Activated CD8-positive, alpha-beta memory T cell treated with anti-CD3 and anti-CD28 coated beads, Interleukin-2, amount 50 U/mL, for 24 hours (primary cell): ENCODE data around the gene ZNF689.
"Not testable (repeated sequence)": the region's sequence is repeated elsewhere in the genome, so short reads cannot be mapped to it uniquely, and the experiment has no call there.

Experiments
- DNase-seq: peaks from one replicate; pipeline ENCODE4 v3.0.0-alpha.2; 2020; ENCODE audit errors: extremely low read depth

Gene ZNF689

DNA sequence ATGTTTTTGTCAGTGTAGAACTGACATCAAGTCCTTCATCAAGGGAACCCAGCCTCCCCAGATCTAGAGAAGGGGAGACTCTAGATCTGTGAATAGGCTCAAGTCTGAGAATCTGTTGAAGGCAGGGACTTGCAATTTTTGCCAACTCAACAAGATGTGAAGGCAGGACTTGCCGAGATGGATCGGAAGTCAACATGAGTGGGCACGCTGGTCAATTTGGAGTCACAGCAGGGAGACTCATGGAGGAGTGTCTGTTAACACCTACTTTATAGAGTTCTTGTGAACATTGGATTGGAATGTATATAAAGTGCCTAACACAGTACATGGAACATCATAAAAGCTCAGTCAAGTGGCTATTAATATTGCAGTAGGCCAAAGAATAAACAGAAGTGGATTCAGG is 10.0 kb downstream of the ZNF689 start:
- no peak for DNase-seq

GRCh38 chr16:30592871-30593270 is 17.3 kb downstream of the ZNF689 start:
- no peak for DNase-seq

DNA sequence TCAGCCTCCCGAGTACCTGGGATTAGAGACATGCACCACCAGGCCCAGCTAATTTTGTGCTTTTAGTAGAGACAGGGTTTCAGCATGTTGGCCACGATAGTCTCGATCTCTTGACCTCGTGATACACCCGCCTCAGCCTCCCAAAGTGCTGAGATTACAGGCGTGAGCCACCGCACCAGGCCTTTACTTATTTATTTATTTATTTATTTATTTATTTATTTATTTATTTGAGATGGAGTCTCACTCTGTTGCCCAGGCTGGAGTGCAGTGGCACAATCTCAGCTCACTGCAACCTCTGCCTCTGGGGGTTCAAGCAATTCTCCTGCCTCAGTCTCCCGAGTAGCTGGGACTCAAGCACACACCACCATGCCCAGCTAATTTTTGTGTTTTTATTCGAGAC is 19.3 kb downstream of the ZNF689 start:
- not testable (repeated sequence) for DNase-seq

- not testable (repeated sequence) for DNase-seq
These were observed 20.6 kb downstream of the ZNF689 start for GRCh38 chr16:30589582-30589981.

DNA sequence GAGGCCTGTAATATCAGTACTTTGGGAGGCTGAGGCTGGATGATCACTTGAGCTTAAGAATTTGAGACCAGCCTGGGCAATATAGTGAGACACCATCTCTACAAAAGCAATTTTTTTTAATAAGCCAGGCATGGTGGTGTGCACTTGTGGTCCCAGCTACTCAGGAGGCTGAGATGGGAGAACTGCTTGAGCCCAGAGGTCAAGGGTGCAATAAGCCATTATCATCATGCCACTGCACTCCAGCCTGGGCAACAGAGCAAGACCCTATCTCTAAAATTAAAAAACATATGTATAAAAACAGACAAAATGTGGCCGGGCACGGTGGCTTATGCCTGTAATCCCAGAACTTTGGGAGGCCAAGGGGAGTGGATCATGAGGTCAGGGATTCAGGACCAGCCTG is 21.5 kb downstream of the ZNF689 start:
- DNase-seq = no peak

DNA sequence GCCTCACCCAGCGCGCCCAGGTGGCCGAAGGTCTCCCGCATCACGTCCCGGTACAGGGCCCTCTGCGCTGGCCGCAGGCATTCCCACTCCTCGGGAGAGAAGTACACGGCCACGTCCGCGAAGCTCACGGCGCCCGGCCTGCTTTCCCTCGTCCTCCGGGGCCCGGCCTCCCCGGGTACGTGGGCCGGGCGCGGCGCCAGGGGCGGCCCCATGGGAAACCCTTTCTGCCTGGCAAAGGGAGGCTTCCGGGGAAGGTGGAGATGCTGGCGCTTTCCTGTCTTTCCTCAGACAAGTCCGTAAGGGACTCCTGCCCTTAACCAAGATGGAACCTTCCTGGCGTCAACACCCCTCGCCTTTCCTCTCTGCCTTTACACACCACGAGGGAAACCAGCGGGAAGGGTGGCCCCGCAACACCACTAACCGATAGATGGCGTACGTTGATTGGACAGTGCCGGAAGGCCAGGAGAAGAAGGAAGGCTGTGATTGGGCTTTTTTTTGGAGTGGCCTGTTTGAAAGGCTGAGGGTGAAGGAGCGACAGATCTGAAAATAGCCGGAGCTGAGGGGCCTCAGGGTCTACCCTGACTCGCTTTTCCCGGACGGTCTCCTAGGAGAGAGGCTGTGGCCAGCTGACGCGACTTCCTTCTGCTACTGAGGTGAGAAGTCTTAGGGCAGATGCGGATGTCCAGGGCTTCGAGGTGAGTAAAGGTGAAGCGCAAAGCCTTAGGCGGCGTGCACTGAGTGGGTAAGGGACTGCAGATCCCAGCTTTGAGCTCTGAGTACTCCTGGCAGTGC is 24.6 kb downstream of the ZNF689 start, which contains the start of gene ZNF785:
ZNF785 (minus strand) TSS at position 298 of the 792 bp plus-strand sequence; CDS start at position 212, 86 bp downstream.
- DNase-seq = peak; percentile 78

- DNase-seq = no peak
These were observed 25.2 kb downstream of the ZNF689 start for GRCh38 chr16:30585022-30585399.

DNA sequence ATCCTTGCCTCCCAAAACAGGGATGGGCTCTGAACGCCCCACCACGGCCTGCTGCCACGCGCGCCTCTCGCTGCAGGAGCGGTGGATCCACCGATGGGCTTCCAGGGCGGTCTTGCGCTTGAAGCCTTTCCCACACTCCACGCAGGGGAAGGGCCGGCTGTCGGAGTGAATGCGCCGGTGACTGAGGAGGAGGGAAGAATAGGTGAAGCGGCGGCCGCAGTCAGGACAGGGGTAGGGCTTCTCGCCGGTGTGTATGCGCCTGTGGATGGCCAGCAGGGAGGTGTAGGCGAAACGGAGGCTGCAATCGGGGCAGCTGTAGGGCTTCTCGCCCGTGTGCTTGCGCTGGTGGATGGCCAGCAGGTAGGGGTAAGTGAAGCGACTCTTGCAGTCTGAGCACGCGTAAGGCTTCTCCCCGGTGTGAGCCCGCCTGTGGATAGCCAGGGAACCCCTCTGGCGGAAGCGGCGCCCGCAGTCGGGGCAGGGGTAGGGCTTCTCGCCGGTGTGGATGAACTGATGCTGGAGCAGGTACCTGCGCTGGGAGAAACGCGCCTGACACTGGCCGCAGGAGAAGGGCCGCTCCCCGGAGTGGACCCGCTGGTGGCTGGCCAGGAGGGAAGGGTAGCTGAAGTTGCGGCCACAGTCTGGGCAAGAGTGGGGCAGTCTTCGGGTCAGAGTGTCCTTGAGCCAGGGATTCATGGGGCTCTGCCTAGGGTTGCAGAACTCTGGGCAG is 27.4 kb downstream of the ZNF689 start:
- DNase-seq = no peak

GRCh38 chr16:30581457-30581856 is 28.7 kb downstream of the ZNF689 start:
- DNase-seq = no peak

DNA sequence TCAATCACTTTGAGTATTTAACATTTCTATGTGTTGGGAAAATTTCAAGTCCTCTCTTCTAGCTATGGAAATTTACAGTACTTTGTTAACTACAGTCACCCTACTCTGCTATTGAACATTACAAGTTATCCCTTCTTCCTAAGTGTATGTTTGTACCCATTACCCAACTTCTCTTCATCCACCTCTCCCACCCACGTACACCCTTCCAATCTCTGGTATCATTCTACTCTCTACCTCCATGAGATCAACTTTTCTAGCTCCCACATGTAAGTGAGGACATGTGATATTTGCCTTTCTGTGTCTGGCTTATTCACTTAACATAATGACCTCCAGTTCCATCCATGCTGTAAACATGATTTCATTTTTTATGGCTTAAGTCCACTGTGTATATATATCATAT is 35.5 kb downstream of the ZNF689 start:
- no peak for DNase-seq

DNA sequence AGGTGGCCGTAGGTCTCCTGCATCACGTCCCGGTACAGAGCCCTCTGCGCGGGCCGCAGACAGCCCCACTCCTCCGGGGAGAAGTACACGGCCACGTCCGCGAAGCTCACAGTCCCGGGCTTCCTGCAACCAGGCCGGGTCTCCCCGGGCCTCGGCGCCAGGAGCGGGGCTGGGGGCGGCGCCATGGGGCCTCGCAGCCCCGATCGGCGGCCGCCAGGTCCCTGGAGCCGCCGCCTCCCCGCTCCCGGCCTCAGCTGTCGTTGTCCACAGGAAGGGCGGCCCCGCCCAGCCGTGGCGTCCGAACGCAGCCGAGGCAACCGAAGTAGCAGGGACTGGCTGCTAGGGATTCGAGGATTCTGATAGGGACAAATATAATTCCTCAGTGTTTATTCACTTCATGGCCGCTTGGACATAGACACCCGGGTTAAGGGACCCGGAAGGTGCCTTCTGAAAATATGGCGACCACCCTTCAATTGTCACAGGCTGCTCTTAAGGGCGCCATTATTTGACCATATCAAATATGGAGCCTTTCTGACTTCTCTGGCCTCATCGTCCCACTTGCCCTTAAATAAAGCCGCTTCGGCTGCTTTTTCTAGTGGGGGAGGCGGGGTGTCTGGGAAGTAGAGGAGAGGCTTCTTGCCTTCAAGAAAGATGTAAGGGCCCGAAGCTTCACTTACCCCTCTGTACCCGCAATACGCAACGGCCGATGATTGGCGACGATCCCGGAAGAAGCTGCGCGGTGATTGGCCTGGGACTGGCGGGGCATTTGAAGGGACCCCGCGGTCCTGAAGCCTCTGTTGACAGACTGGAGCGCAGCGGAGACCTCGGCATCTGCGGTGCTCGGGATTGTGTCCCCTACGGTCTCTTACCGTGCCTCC is 38.5 kb downstream of the ZNF689 start, which contains the start of gene ZNF688:
ZNF688 (minus strand) TSS at position 270 of the 878 bp plus-strand sequence; CDS start at position 185, 85 bp downstream.
- peak; percentile 88 for DNase-seq

DNA sequence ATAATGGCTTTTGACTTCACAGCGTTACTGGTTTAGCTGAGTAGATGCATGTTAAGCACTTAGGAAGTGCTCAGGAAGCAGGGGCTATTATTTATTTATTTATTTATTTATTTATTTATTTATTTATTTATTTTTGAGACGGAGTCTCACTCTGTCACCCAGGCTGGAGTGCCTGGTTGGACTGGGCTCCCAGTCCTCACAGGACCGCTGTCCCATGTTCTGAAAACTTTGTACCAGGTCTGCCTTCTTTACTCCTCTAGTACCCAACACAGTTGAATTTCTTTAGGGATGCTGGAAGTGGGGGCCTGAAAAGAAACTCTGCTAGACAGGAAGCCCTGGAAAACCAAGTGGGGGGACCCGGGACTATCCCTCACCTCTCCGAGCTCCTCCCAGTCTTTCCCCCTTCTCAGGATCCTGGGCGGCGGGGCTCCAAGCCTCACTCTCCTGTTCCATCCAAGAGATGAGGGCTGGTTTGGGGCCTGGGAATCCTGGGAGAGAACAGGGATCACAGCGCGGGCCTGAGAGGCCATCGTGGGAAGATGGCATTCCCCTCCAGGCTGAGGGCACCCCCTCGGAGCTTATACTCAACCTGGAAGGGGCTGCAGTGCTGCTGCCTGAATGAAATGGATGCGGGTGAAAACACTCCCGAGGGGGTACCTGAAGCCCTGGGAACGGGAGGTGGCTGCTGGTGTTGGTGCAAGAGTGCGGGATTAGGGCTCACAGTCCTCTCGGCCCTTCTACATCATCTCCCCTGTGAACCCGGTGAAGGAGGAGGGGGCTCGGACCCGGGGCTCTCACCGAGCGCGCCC is 39.3 kb downstream of the ZNF689 start:
- DNase-seq = no peak

DNA sequence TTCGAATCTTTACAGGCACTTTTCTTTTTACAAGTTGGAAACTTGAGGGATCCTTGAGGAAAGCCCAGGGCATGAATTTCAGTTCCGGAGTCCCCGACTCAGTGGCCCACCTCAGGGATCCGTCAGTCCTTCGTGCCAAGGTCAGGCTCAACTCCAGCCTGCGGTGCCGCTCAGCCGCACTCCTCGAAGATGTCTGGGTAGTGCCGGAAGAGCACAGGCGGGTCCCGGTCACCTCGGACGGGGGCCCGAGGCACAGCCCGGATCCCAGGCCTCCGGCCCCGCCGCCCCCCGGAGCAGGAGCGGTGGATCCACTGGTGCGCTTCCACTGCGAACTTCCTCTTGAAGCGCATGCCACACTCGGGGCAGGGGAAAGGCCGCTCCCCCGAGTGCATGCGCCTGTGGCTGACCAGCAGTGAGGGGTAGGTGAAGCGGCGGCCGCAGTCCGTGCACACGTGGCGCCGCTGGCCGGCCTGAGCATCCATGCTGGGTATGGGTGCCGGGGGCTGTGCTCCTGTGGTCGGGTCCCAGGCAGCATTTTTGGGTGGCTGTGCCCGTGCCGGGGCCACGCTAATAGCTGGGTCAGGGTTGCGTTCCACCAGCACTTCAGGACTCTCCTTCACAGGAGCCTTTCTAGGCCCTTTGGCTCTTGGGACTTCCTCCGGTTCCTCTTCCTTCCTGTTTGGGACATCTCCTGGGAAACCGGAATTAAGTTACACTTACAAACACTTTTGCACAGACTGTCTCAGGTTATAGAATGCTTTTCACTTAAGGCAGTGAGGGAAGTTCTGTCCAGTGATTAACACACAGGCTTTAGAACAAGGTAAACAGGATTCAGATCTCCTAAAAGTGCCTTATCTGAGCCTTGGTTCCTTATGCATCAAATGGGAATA is 40.2 kb downstream of the ZNF689 start:
- no peak for DNase-seq

GRCh38 chr16:30569281-30569680 is 40.9 kb downstream of the ZNF689 start:
- no peak for DNase-seq

GRCh38 chr16:30567991-30568638 is 42.1 kb downstream of the ZNF689 start:
- DNase-seq = no peak

GRCh38 chr16:30567160-30567990 is 42.8 kb downstream of the ZNF689 start:
- DNase-seq = no peak

DNA sequence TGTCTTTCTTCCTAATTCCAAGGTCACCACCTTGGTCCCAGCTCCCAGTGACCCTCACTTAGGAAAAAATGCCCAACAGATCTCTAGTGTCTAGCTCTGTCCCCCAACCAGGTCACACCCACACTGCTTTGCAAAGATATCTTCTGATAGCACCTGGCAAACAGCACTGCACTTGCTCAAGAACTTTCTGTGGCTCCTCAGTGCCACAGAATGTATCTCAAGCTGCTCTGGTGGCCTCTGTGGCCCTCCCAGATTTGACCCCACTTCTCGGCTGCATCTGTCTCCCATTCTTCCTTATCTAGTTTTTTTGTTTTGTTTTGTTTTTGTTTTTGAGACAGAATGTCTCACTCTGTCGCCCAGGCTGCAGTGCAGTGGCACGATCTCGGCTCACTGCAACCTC is 43.7 kb downstream of the ZNF689 start:
- DNase-seq = no peak

GRCh38 chr16:30565984-30566383 is 44.2 kb downstream of the ZNF689 start:
- no peak for DNase-seq

DNA sequence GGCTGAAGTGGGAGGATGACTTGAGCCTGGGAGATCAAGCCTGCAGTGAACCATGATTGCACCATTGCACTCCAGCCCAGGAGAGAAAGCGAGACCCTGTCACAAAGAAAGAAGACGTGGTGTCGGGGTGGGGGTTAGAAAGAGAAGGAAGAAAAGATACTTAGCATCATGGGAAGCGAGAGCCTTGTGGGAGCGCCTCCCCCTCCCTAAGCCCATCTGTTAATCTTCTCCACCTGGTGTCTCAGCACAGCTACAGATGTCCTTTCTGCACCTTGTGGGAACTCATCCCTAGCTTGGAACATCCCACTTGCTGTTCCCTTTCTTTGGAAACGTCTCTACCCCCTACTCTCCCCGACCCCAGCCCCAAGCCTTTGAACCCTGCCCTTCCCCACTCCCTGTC is 44.7 kb downstream of the ZNF689 start:
- DNase-seq = no peak
